DMS53 (cell line): Measurements from ENCODE around the gene LIN7A.

Source experiments
- DNase-seq: peaks from one replicate; lab custom pipeline; 2025; lab: John Stamatoyannopoulos, UW

The LIN7A gene

GRCh38 chr12:80860206-80860605, 77.5 kb downstream of the LIN7A start:
- DNase-seq: no peak

- DNase-seq: no peak
Observed at GRCh38 chr12:80858356-80858755, 79.4 kb downstream of the LIN7A start.

- DNase-seq: no peak
Observed at GRCh38 chr12:80857311-80857710, 80.4 kb downstream of the LIN7A start.

GRCh38 chr12:80849337-80849736, 88.4 kb downstream of the LIN7A start:
- no peak for DNase-seq

- DNase-seq: peak; percentile 52
Observed at GRCh38 chr12:80848858-80849257, 88.9 kb downstream of the LIN7A start.

GRCh38 chr12:80847575-80847974, 90.2 kb downstream of the LIN7A start:
- peak; percentile 52 for DNase-seq

- peak; percentile 82 for DNase-seq
Observed at GRCh38 chr12:80846952-80847351, 90.8 kb downstream of the LIN7A start.

- DNase-seq: no peak
Observed at GRCh38 chr12:80845639-80846038, 92.1 kb downstream of the LIN7A start.

- no peak for DNase-seq
Observed at GRCh38 chr12:80843969-80844368, 93.8 kb downstream of the LIN7A start.

- peak; percentile 61 for DNase-seq
Observed at GRCh38 chr12:80838708-80839107, 99.0 kb downstream of the LIN7A start.

GRCh38 chr12:80838024-80838658, 99.6 kb downstream of the LIN7A start:
- DNase-seq: peak; percentile 28

- peak; percentile 85 for DNase-seq
Observed at GRCh38 chr12:80837342-80837978, 100.3 kb downstream of the LIN7A start.

GRCh38 chr12:80834724-80835123, 103.0 kb downstream of the LIN7A start:
- no peak for DNase-seq

- DNase-seq: no peak
Observed at GRCh38 chr12:80830533-80831088, 107.1 kb downstream of the LIN7A start.

- no peak for DNase-seq
Observed at GRCh38 chr12:80829767-80830166, 108.0 kb downstream of the LIN7A start.

GRCh38 chr12:80825506-80825905, 112.2 kb downstream of the LIN7A start:
- no peak for DNase-seq

GRCh38 chr12:80823393-80823792, 114.3 kb downstream of the LIN7A start:
- no peak for DNase-seq

- no peak for DNase-seq
Observed at GRCh38 chr12:80821513-80822000, 116.2 kb downstream of the LIN7A start.

GRCh38 chr12:80818878-80819277, 118.9 kb downstream of the LIN7A start:
- DNase-seq: no peak

GRCh38 chr12:80815351-80815750, 122.4 kb downstream of the LIN7A start:
- DNase-seq: no peak

- no peak for DNase-seq
Observed at GRCh38 chr12:80814453-80814852, 123.3 kb downstream of the LIN7A start.

- no peak for DNase-seq
Observed at GRCh38 chr12:80813820-80814219, 123.9 kb downstream of the LIN7A start.

- DNase-seq: no peak
Observed at GRCh38 chr12:80811957-80812708, 125.6 kb downstream of the LIN7A start.
